Measurements from ENCODE around the gene ANKRD17.
"Not testable (repeated sequence)": the region's sequence is repeated elsewhere in the genome, so short reads cannot be mapped to it uniquely, and the experiment has no call there.

The ANKRD17 gene

GRCh38 chr4:73205482-73205881, 53.1 kb downstream of the ANKRD17 start:
- Histone ChIP-seq H3K9ac (ENCODE audit: low read length in 2 of 2) (no peak overlapping the region), H3K4me1 (ENCODE audit: control insufficient read depth, insufficient read depth, low read length) (no peaks in the 10 kb centered on the region), H3K9me3 (ENCODE audit: control insufficient read depth in 2 of 2, low read length in 2 of 2) (no peaks in the 10 kb centered on the region), H3K4me3 (ENCODE audit: low read length in 2 of 2) (no peak overlapping the region), H3K27me3 (ENCODE audit: control insufficient read depth in 1 of 2, insufficient read depth in 2 of 2, low read length in 2 of 2) (no peaks in the 10 kb centered on the region), H3K27ac (ENCODE audit: low read length) (no peak overlapping the region), H3K36me3 (ENCODE audit: control insufficient read depth in 2 of 2, insufficient read depth in 2 of 2, low read length in 2 of 2) (no peaks in the 10 kb centered on the region)

- H3K9ac ChIP-seq (ENCODE audit: low read length in 2 of 2); H3K36me3 ChIP-seq (ENCODE audit: control insufficient read depth in 2 of 2, insufficient read depth in 2 of 2, low read length in 2 of 2); H3K27ac ChIP-seq (ENCODE audit: low read length); H3K4me1 ChIP-seq (ENCODE audit: control insufficient read depth, insufficient read depth, low read length); H3K4me3 ChIP-seq (ENCODE audit: low read length in 2 of 2); H3K9me3 ChIP-seq (ENCODE audit: control insufficient read depth in 2 of 2, low read length in 2 of 2); H3K27me3 ChIP-seq (ENCODE audit: control insufficient read depth in 1 of 2, insufficient read depth in 2 of 2, low read length in 2 of 2): not testable (repeated sequence)
These were observed 54.6 kb downstream of the ANKRD17 start for GRCh38 chr4:73203976-73204375.

- Histone ChIP-seq H3K4me3 (ENCODE audit: low read length in 2 of 2) (no peak overlapping the region), H3K9me3 (ENCODE audit: control insufficient read depth in 2 of 2, low read length in 2 of 2) (no peaks in the 10 kb centered on the region), H3K27ac (ENCODE audit: low read length) (no peak overlapping the region), H3K27me3 (ENCODE audit: control insufficient read depth in 1 of 2, insufficient read depth in 2 of 2, low read length in 2 of 2) (no peaks in the 10 kb centered on the region), H3K9ac (ENCODE audit: low read length in 2 of 2) (no peak overlapping the region), H3K4me1 (ENCODE audit: control insufficient read depth, insufficient read depth, low read length) (peaks cover 2% of the 10 kb centered on the region), H3K36me3 (ENCODE audit: control insufficient read depth in 2 of 2, insufficient read depth in 2 of 2, low read length in 2 of 2) (no peaks in the 10 kb centered on the region)
These were observed 61.4 kb downstream of the ANKRD17 start for GRCh38 chr4:73197220-73197619.

- Histone ChIP-seq H3K27me3 (ENCODE audit: control insufficient read depth in 1 of 2, insufficient read depth in 2 of 2, low read length in 2 of 2) (no peaks in the 10 kb centered on the region), H3K36me3 (ENCODE audit: control insufficient read depth in 2 of 2, insufficient read depth in 2 of 2, low read length in 2 of 2) (no peaks in the 10 kb centered on the region), H3K27ac (ENCODE audit: low read length) (no peak overlapping the region), H3K4me1 (ENCODE audit: control insufficient read depth, insufficient read depth, low read length) (peaks cover 2% of the 10 kb centered on the region), H3K9me3 (ENCODE audit: control insufficient read depth in 2 of 2, low read length in 2 of 2) (no peaks in the 10 kb centered on the region), H3K4me3 (ENCODE audit: low read length in 2 of 2) (no peak overlapping the region), H3K9ac (ENCODE audit: low read length in 2 of 2) (no peak overlapping the region)
These were observed 64.5 kb downstream of the ANKRD17 start for GRCh38 chr4:73194064-73194463.

- Histone ChIP-seq H3K4me1 (ENCODE audit: control insufficient read depth, insufficient read depth, low read length) (peaks cover 2% of the 10 kb centered on the region), H3K27me3 (ENCODE audit: control insufficient read depth in 1 of 2, insufficient read depth in 2 of 2, low read length in 2 of 2) (no peaks in the 10 kb centered on the region), H3K9ac (ENCODE audit: low read length in 2 of 2) (no peak overlapping the region), H3K36me3 (ENCODE audit: control insufficient read depth in 2 of 2, insufficient read depth in 2 of 2, low read length in 2 of 2) (no peaks in the 10 kb centered on the region), H3K4me3 (ENCODE audit: low read length in 2 of 2) (no peak overlapping the region), H3K9me3 (ENCODE audit: control insufficient read depth in 2 of 2, low read length in 2 of 2) (no peaks in the 10 kb centered on the region), H3K27ac (ENCODE audit: low read length) (no peak overlapping the region)
These were observed 64.9 kb downstream of the ANKRD17 start for GRCh38 chr4:73193659-73194058.

GRCh38 chr4:73193155-73193554, 65.4 kb downstream of the ANKRD17 start:
- no peaks in the 10 kb centered on the region for H3K27me3 ChIP-seq (ENCODE audit: control insufficient read depth in 1 of 2, insufficient read depth in 2 of 2, low read length in 2 of 2)

GRCh38 chr4:73189274-73189810, 69.3 kb downstream of the ANKRD17 start:
- Histone ChIP-seq H3K9me3 (ENCODE audit: control insufficient read depth in 2 of 2, low read length in 2 of 2) (no peaks in the 10 kb centered on the region), H3K27ac (ENCODE audit: low read length) (no peak overlapping the region), H3K36me3 (ENCODE audit: control insufficient read depth in 2 of 2, insufficient read depth in 2 of 2, low read length in 2 of 2) (no peaks in the 10 kb centered on the region), H3K9ac (ENCODE audit: low read length in 2 of 2) (no peak overlapping the region), H3K4me1 (ENCODE audit: control insufficient read depth, insufficient read depth, low read length) (no peaks in the 10 kb centered on the region), H3K4me3 (ENCODE audit: low read length in 2 of 2) (no peak overlapping the region), H3K27me3 (ENCODE audit: control insufficient read depth in 1 of 2, insufficient read depth in 2 of 2, low read length in 2 of 2) (no peaks in the 10 kb centered on the region)

More at GRCh38 chr4:73193155-73193554, 65.4 kb downstream of the ANKRD17 start:
- peaks cover 2% of the 10 kb centered on the region for H3K4me1 ChIP-seq (ENCODE audit: control insufficient read depth, insufficient read depth, low read length)
- no peak overlapping the region for H3K4me3 ChIP-seq (ENCODE audit: low read length in 2 of 2)
- no peak overlapping the region for H3K9ac ChIP-seq (ENCODE audit: low read length in 2 of 2)
- no peaks in the 10 kb centered on the region for H3K36me3 ChIP-seq (ENCODE audit: control insufficient read depth in 2 of 2, insufficient read depth in 2 of 2, low read length in 2 of 2)
- H3K27ac ChIP-seq (ENCODE audit: low read length), result no peak overlapping the region
- no peaks in the 10 kb centered on the region for H3K9me3 ChIP-seq (ENCODE audit: control insufficient read depth in 2 of 2, low read length in 2 of 2)

- Histone ChIP-seq H3K27me3 (ENCODE audit: control insufficient read depth in 1 of 2, insufficient read depth in 2 of 2, low read length in 2 of 2) (no peaks in the 10 kb centered on the region), H3K36me3 (ENCODE audit: control insufficient read depth in 2 of 2, insufficient read depth in 2 of 2, low read length in 2 of 2) (no peaks in the 10 kb centered on the region), H3K9ac (ENCODE audit: low read length in 2 of 2) (no peak overlapping the region), H3K4me1 (ENCODE audit: control insufficient read depth, insufficient read depth, low read length) (no peaks in the 10 kb centered on the region), H3K27ac (ENCODE audit: low read length) (no peak overlapping the region), H3K4me3 (ENCODE audit: low read length in 2 of 2) (no peak overlapping the region), H3K9me3 (ENCODE audit: control insufficient read depth in 2 of 2, low read length in 2 of 2) (no peaks in the 10 kb centered on the region)
These were observed 71.3 kb downstream of the ANKRD17 start for GRCh38 chr4:73187325-73187724.

GRCh38 chr4:73185903-73186302, 72.7 kb downstream of the ANKRD17 start:
- H3K27ac ChIP-seq (ENCODE audit: low read length), result no peak overlapping the region
- no peak overlapping the region for H3K4me3 ChIP-seq (ENCODE audit: low read length in 2 of 2)
- no peaks in the 10 kb centered on the region for H3K9me3 ChIP-seq (ENCODE audit: control insufficient read depth in 2 of 2, low read length in 2 of 2)
- no peaks in the 10 kb centered on the region for H3K27me3 ChIP-seq (ENCODE audit: control insufficient read depth in 1 of 2, insufficient read depth in 2 of 2, low read length in 2 of 2)
- no peak overlapping the region for H3K9ac ChIP-seq (ENCODE audit: low read length in 2 of 2)
- no peaks in the 10 kb centered on the region for H3K36me3 ChIP-seq (ENCODE audit: control insufficient read depth in 2 of 2, insufficient read depth in 2 of 2, low read length in 2 of 2)
- no peaks in the 10 kb centered on the region for H3K4me1 ChIP-seq (ENCODE audit: control insufficient read depth, insufficient read depth, low read length)

GRCh38 chr4:73181231-73181630, 77.4 kb downstream of the ANKRD17 start:
- H3K9me3 ChIP-seq (ENCODE audit: control insufficient read depth in 2 of 2, low read length in 2 of 2), result no peaks in the 10 kb centered on the region
- H3K27me3 ChIP-seq (ENCODE audit: control insufficient read depth in 1 of 2, insufficient read depth in 2 of 2, low read length in 2 of 2), result no peaks in the 10 kb centered on the region
- H3K27ac ChIP-seq (ENCODE audit: low read length), result no peak overlapping the region
- no peak overlapping the region for H3K4me3 ChIP-seq (ENCODE audit: low read length in 2 of 2)
- H3K36me3 ChIP-seq (ENCODE audit: control insufficient read depth in 2 of 2, insufficient read depth in 2 of 2, low read length in 2 of 2), result no peaks in the 10 kb centered on the region
- H3K4me1 ChIP-seq (ENCODE audit: control insufficient read depth, insufficient read depth, low read length), result no peaks in the 10 kb centered on the region
- H3K9ac ChIP-seq (ENCODE audit: low read length in 2 of 2), result no peak overlapping the region

- Histone ChIP-seq H3K9me3 (ENCODE audit: control insufficient read depth in 2 of 2, low read length in 2 of 2) (no peaks in the 10 kb centered on the region), H3K27me3 (ENCODE audit: control insufficient read depth in 1 of 2, insufficient read depth in 2 of 2, low read length in 2 of 2) (no peaks in the 10 kb centered on the region), H3K27ac (ENCODE audit: low read length) (no peak overlapping the region), H3K4me3 (ENCODE audit: low read length in 2 of 2) (no peak overlapping the region), H3K4me1 (ENCODE audit: control insufficient read depth, insufficient read depth, low read length) (no peaks in the 10 kb centered on the region), H3K36me3 (ENCODE audit: control insufficient read depth in 2 of 2, insufficient read depth in 2 of 2, low read length in 2 of 2) (no peaks in the 10 kb centered on the region), H3K9ac (ENCODE audit: low read length in 2 of 2) (no peak overlapping the region)
These were observed 80.2 kb downstream of the ANKRD17 start for GRCh38 chr4:73178389-73178788.
